SK-N-MC (cell line): ENCODE measurements around the gene CUL9.

Experiments used
- DNase-seq: peaks from one replicate; pipeline ENCODE4 v3.0.0-alpha.2; 2011; ENCODE audit warnings: low read depth, low spot score
- H3K27ac ChIP-seq: fragments of 200-600 bp; sonication (generic); 2 replicates; pipeline ENCODE4 v1.5.1; 2016; ENCODE audit warnings: mixed run types
- H3K36me3 ChIP-seq: fragments of 200-600 bp; sonication (generic); 2 replicates; pipeline ENCODE4 v1.6.1; 2017; ENCODE audit warnings: antibody characterized with exemption, low read length, mixed read lengths; ENCODE audit not compliant: insufficient read depth
- H3K4me3 ChIP-seq: fragments of 200-600 bp; sonication (generic); 2 replicates; pipeline ENCODE4 v1.5.1; 2016
- H3K9ac ChIP-seq: fragments of 200-600 bp; sonication (generic); 2 replicates; pipeline ENCODE4 v1.8.0; 2017; ENCODE audit warnings: mixed run types, mixed read lengths; ENCODE audit not compliant: insufficient read length
- H3K9me3 ChIP-seq: fragments of 200-600 bp; sonication (generic); 2 replicates; pipeline ENCODE4 v1.6.1; 2017; ENCODE audit warnings: low read depth, mild to moderate bottlenecking, antibody characterized with exemption, low read length, moderate library complexity, mixed read lengths
- EZH2 ChIP-seq: fragments of 200-600 bp; sonication (generic); IDR thresholded peaks from one replicate; pipeline ENCODE4 v1.6.1; 2017; ENCODE audit warnings: antibody characterized with exemption
- FOXP2 ChIP-seq: optimal IDR thresholded peaks from 2 replicates; pipeline ENCODE3; 2011; ENCODE audit warnings: mild to moderate bottlenecking, moderate library complexity; ENCODE audit not compliant: insufficient read depth; ENCODE audit errors: extremely low read length, control extremely low read depth
- POLR2AphosphoS5 ChIP-seq: IDR thresholded peaks from 2 replicates; pipeline ENCODE4 v1.6.1; 2012; ENCODE audit warnings: mild to moderate bottlenecking, low read depth, low read length, borderline replicate concordance

Gene CUL9

DNA sequence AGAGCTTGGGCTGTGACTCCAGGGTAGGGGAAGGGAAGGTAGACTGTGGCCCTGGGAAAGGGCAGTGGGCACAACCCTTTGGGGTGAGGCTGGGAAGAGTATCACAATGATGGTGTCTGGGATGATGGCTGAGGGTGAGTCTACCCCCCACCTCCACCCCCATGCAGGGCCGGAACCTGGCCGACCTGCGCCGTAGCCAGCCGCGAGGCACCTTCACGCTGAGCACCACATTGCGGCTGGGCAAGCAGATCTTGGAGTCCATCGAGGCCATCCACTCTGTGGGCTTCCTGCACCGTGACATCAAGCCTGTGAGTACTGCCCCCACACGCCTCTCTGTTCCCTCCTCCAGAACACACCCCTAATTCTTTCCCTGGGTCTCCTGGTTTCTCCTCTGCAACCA is 71.4 kb downstream of the CUL9 start:
- DNase-seq = no peak
- H3K36me3 ChIP-seq = no peaks in the 10 kb centered on the region
- no peak for TF ChIP-seq FOXP2
- TF ChIP-seq EZH2 = no peak
- TF ChIP-seq POLR2AphosphoS5 = no peak
- H3K9ac ChIP-seq = no peak overlapping the region
- no peak overlapping the region for H3K27ac ChIP-seq
- no peak overlapping the region for H3K4me3 ChIP-seq
- no peaks in the 10 kb centered on the region for H3K9me3 ChIP-seq

DNA sequence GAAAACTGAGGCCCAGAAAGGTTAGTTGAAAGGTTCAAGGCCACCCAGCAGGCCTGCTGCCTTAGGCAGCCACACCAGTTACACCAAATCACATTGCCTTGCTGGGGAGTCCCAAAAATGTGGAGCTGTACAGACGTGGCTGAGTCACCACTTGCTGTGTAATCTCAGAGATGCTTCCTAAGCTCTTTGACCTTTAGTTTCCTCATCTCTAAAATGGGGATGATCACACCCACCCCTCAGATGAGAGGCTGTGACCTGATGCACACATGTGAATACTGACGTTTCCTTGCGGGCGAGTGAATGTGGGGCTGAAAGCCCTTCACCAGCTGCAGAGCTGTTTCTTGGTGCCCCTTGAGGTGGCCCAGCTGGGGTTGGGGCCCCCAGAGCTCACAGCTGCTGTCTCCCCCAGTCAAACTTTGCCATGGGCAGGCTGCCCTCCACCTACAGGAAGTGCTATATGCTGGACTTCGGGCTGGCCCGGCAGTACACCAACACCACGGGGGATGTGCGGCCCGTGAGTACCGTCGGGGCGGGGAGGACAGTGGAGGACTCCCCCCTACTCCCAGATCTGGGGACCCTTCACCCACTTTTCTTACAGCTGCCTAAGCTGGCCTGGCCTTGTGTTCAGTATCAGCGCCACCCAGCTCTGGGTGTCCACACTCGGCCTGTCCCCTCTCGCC is 72.3 kb downstream of the CUL9 start:
- no peak for TF ChIP-seq FOXP2
- Histone ChIP-seq H3K9ac (no peak overlapping the region), H3K36me3 (no peaks in the 10 kb centered on the region), H3K27ac (no peak overlapping the region), H3K4me3 (no peak overlapping the region), H3K9me3 (no peaks in the 10 kb centered on the region)
- no peak for DNase-seq

DNA sequence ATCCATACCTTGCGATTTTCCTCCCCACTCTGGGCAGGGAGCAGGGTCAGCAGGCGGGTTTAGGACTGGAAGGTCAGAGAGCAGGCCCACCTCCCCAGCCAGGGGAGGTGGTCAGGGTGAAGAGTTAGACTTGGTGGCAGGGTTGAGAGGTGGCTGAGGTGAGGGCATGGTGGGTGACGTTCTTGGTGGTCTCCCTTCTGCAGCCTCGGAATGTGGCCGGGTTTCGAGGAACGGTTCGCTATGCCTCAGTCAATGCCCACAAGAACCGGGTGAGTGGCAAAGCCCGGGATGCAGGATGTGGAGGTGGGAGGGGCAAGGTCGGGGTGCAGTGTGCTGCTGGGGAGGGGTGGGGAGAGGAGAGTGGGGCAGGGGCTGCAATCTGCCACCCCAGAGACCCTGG is 72.8 kb downstream of the CUL9 start:
- Histone ChIP-seq H3K36me3 (no peaks in the 10 kb centered on the region), H3K9me3 (no peaks in the 10 kb centered on the region), H3K27ac (no peak overlapping the region), H3K4me3 (no peak overlapping the region), H3K9ac (no peak overlapping the region)
- no peak for DNase-seq
- TF ChIP-seq FOXP2 = no peak

DNA sequence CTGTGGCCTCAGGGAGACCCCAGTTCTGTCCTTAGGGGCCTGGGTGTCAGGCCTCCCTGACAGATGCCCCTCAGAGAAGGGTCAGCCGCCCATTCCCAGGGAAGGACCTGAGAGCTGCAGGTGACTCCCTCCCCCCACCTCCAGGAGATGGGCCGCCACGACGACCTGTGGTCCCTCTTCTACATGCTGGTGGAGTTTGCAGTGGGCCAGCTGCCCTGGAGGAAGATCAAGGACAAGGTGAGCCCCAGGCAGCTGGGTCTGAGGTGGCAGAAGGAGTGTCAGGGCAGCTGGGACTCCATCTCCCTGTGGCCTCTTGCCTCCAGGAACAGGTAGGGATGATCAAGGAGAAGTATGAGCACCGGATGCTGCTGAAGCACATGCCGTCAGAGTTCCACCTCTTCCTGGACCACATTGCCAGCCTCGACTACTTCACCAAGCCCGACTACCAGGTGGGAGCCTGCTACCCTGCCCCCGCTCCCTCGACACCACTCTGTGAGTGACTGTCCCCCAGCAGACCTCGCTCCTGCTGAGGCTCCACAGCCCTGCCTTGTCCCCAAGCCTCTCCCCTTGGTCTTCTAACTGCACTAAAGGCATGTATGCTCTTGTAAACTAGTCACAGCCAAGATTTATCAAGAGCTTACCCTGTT is 73.5 kb downstream of the CUL9 start:
- H3K27ac ChIP-seq = no peak overlapping the region
- no peak for DNase-seq
- no peak for TF ChIP-seq FOXP2
- no peak for TF ChIP-seq EZH2
- no peak for TF ChIP-seq POLR2AphosphoS5

DNA sequence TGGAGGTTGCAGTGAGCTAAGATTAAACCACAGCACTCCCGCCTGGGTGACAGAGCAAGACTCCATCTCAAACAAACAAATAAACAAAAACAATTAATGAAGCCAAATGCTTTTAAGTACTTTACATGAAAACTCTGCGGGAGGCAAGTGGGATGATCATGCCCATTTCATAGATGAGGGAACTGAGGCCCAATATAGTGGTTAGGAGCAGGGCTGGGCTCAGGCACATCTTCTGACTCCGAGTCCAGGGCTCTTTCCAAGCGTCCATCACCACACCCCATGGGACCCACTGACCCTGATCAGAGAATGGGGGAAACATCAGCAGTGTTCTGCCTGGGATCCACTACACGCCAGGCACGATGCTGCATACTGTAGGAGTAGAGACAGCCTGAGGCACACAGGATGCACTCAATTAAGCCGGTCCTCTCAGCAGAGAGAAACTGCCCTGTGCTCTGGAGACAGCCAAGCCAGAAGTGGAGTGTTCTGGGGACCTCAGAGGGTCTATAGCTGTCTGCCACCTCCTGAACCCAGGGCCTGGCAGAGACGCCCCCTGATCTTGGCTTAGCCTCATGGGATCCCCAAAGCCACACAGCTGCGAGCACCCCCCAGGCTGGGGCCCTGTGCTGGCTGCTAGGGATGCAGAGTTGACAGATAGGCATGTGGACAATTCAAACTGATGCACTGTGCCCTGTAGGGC is 74.8 kb downstream of the CUL9 start:
- TF ChIP-seq FOXP2 (no peak), POLR2AphosphoS5 (no peak), EZH2 (no peak)
- Histone ChIP-seq H3K9me3 (no peaks in the 10 kb centered on the region), H3K27ac (no peak overlapping the region), H3K9ac (no peak overlapping the region), H3K4me3 (no peak overlapping the region), H3K36me3 (no peaks in the 10 kb centered on the region)
- no peak for DNase-seq

More for the DNA sequence above, 73.5 kb downstream of the CUL9 start:
- Histone ChIP-seq H3K4me3 (no peak overlapping the region), H3K9me3 (no peaks in the 10 kb centered on the region), H3K36me3 (no peaks in the 10 kb centered on the region), H3K9ac (no peak overlapping the region)

DNA sequence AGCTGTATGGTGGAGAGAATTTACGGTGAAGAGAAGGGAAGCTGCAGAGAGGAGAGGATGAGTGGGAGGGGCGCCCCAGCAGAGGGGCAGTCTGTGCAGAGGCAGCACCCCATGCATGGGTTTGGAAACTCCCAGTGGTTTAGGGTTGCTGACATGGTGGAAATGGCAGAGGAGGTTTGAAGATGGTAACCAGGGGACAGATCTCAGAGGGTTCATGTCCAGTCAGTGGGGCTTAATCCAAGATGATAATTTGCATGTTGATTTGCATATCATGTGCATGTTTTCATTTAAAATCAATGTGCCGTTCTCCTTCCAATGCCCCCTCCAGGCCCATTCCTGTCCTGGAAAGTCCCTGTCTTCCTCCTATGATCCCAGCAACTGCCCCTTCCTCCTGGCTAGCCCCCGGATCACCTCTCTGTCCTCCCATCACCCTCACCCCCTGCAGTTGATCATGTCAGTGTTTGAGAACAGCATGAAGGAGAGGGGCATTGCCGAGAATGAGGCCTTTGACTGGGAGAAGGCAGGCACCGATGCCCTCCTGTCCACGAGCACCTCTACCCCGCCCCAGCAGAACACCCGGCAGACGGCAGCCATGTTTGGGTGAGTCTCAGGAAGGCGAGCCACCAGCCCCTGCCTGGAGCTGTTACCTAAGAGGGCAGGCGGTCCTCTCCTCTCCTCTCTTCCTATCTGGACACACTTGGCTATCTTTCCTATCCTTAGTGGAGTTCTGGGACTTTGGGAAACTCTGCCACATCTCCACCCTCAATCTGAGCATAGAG is 75.6 kb downstream of the CUL9 start:
- H3K4me3 ChIP-seq = no peak overlapping the region

DNA sequence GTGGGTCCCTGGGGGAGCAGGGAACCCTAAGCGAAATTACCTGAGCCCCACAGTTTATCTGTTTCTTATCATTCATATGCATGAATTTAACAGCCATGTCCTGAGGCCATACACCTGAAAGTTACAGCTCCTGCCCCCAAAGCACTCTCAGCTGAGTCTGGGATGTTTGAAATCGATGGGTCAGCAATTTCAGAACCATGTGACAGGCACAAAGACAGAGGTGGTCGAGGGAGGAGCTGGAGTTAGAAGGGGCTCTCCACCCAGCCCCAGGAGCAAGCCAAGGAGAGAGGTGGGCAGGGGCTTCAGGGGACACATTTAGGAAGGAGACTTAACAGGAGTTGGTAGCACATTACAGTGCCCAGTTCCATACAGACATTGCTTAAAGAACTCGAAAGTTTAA is 76.2 kb downstream of the CUL9 start:
- no peak for DNase-seq
- Histone ChIP-seq H3K27ac (no peak overlapping the region), H3K9ac (no peak overlapping the region), H3K9me3 (no peaks in the 10 kb centered on the region), H3K36me3 (no peaks in the 10 kb centered on the region), H3K4me3 (no peak overlapping the region)
- TF ChIP-seq POLR2AphosphoS5 (no peak), FOXP2 (no peak), EZH2 (no peak)

More for the DNA sequence above, 75.6 kb downstream of the CUL9 start:
- no peaks in the 10 kb centered on the region for H3K9me3 ChIP-seq
- no peak for TF ChIP-seq FOXP2
- no peak for TF ChIP-seq EZH2
- no peak for TF ChIP-seq POLR2AphosphoS5
- no peak overlapping the region for H3K9ac ChIP-seq
- H3K36me3 ChIP-seq = no peaks in the 10 kb centered on the region
- DNase-seq = no peak
- H3K27ac ChIP-seq = no peak overlapping the region
